Adrenal gland (tissue), 12 donors: ENCODE results near the gene CATSPER3. TPM values are rescaled to one million over a fixed set of nuclear protein-coding genes. Genes with fewer than 3 reads are reported as not detected.

Source experiments
- DNase-seq, 7 donors: peaks; one replicate each; pipeline ENCODE4 v3.0.0-alpha.2; 2019 to 2020
- H3K27ac ChIP-seq, 5 donors: fragments of 200-600 bp; sonication (generic) in 4 of 5; 1 replicate in 3 of 5; 2 replicates in 2 of 5; pipeline versions ENCODE4 v1.5.1 to v1.8.0; 2016 to 2020; ENCODE audit warnings: mild to moderate bottlenecking in 1 of 5
- H3K27me3 ChIP-seq: fragments of 200-600 bp; 2 replicates; pipeline ENCODE4 v1.8.0; 2021
- H3K36me3 ChIP-seq, 2 donors: fragments of 200-600 bp; replicated peaks in 1 of 2; 1 replicate in 1 of 2; 2 replicates in 1 of 2; pipeline versions ENCODE4 v1.5.1 to v1.8.0; 2018 to 2022
- H3K4me1 ChIP-seq, 2 donors: fragments of 200-600 bp; replicated peaks in 1 of 2; 1 replicate in 1 of 2; 2 replicates in 1 of 2; pipeline versions ENCODE4 v1.5.1 to v1.8.0; 2018 to 2021
- H3K4me3 ChIP-seq, 4 donors: fragments of 200-600 bp; sonication (generic) in 3 of 4; one replicate each; pipeline ENCODE4 v1.5.1; 2016 to 2018
- H3K9me3 ChIP-seq, 3 donors: fragments of 200-600 bp; sonication (generic) in 1 of 3; replicated peaks in 1 of 3; 1 replicate in 2 of 3; 2 replicates in 1 of 3; pipeline versions ENCODE4 v1.5.1 to v1.8.0; 2016 to 2021
- POLR2A ChIP-seq, 2 donors: fragments of 450-650 bp; IDR thresholded peaks; one replicate each; pipeline ENCODE4 v1.6.1; 2017; ENCODE audit warnings: antibody characterized with exemption in 2 of 2, mild to moderate bottlenecking in 2 of 2, moderate library complexity in 1 of 2
- WGBS, 4 donors: extraction: QIAGEN DNeasy Blood & Tissue Kit in 2 of 4; methylation state at CpG; one replicate each; pipeline versions ENCODE4 v1.1.5 to v1.1.7; 2013 to 2017; 5-methylcytosine and 5-hydroxymethylcytosine counted together
- intact Hi-C, 2 donors: fragments of 100-400 bp; cut with DNase I; formaldehyde crosslinking; loops; one replicate each; pipeline versions ENCODE4 v1.14.1 to v1.15.0; 2022 to 2023
- polyA plus RNA-seq, 3 donors: library from polyadenylated mRNA; stranded (reverse); fragments of 200-250 nt in 2 of 3; fragments of 350-450 nt in 1 of 3; fragmentation: Illumina TruSeq in 1 of 3; extraction: RNeasy Lipid Tissue Mini Kit (QIAGEN cat#74804) in 1 of 3; gene quantifications; one replicate each; pipeline ENCODE4 v1.2.3, GENCODE V29; 2013 to 2014
- total RNA-seq, 9 donors: library from RNA; depleted of rRNA in 4 of 9; stranded (reverse); fragments of >200 nt in 4 of 9; fragments of 120-200 nt in 1 of 9; fragmentation: NEBNext Ultra II Directional in 1 of 9; extraction: Animal tissue kit (Norgen Biotek cat#: 25700) in 1 of 9; gene quantifications; one replicate each; pipeline versions ENCODE4 v1.1.0 to v1.2.4, GENCODE V29; 2013 to 2023
- TF ChIP-seq, protein P1 (sequence below), 6 experiments: fragments of 450-650 bp in 4 of 6; fragments of 200-600 bp in 2 of 6; sonication (generic) in 1 of 6; IDR thresholded peaks; 1 replicate in 5 of 6; 2 replicates in 1 of 6; pipeline versions ENCODE4 v1.5.1 to v1.8.0; 2016 to 2021; ENCODE audit warnings: antibody characterized with exemption in 6 of 6, mild to moderate bottlenecking in 2 of 6, moderate library complexity in 1 of 6
- donor health status: healthy with polysubstance abuse.
- donor health status: Bipolar disorder and iron deficiency.
- donor health status: DM: yes; HTN: yes; CAD: no.
- donor health status: DM: no; HTN: no; CAD: no.
- donor health status: DM: no; HTN: no; CAD: no.
- donor health status: DM: yes; HTN: yes; CAD: no.

CATSPER3 gene
- total and polyA plus RNA-seq, 12 donors: 0.28 to 2.7 (median 0.80) TPM; not detected in 2

DNA sequence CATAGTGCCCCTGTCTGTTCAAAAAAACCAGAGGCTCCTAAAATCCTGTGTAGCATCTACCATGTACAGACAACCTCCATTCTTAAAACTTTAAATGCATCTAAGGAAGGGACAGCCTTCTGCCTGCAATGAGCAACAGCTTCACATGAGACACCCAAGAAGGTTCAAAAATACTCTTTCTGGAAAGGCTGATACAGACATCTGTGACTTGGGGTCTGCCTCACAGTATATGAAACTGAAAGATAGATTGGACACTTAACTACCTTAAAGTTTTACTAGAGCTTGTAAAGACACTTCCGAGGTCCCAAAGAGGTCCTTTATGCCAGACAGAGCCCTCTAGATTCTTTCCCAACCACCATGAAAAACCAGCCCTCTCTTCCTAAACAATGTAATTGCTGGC is 28.2 kb upstream of the CATSPER3 start:
- no peaks in the 10 kb centered on the region for H3K36me3 ChIP-seq
- no peak overlapping the region for H3K4me3 ChIP-seq
- H3K27me3 ChIP-seq: no peaks in the 10 kb centered on the region
- DNase-seq: no peak
- intact Hi-C loops: no loop called here
- no peaks in the 10 kb centered on the region for H3K9me3 ChIP-seq
- no peak overlapping the region for H3K27ac ChIP-seq
- H3K4me1 ChIP-seq: no peaks in the 10 kb centered on the region
- 94 to 100% (median 96%) methylated on average over 1 of the region's 1 CpG for WGBS, 4 donors
- TF ChIP-seq, protein P1, sequence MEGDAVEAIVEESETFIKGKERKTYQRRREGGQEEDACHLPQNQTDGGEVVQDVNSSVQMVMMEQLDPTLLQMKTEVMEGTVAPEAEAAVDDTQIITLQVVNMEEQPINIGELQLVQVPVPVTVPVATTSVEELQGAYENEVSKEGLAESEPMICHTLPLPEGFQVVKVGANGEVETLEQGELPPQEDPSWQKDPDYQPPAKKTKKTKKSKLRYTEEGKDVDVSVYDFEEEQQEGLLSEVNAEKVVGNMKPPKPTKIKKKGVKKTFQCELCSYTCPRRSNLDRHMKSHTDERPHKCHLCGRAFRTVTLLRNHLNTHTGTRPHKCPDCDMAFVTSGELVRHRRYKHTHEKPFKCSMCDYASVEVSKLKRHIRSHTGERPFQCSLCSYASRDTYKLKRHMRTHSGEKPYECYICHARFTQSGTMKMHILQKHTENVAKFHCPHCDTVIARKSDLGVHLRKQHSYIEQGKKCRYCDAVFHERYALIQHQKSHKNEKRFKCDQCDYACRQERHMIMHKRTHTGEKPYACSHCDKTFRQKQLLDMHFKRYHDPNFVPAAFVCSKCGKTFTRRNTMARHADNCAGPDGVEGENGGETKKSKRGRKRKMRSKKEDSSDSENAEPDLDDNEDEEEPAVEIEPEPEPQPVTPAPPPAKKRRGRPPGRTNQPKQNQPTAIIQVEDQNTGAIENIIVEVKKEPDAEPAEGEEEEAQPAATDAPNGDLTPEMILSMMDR (IDR thresholded peaks at IDR 0.05): no peak
- TF ChIP-seq POLR2A (IDR thresholded peaks at IDR 0.05): no peak

DNA sequence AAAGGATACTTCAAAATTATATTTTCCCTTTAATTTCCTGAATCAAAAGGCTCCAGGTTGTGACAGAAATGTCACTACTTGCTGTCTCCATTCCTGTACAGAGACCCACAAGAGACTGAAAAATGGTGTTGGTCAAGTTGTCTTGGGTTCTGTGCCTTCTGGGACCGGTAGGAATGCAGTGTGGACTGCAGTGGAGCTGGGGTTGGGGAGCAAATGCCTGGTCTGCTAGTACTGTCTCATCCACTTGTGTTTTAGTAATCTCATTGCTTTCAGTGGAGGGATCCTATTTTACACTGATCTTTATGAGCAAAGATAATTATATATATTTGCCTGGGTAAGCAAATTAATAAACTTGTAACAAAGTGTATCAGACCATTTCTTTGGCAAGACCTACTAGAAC is 24.2 kb upstream of the CATSPER3 start:
- WGBS, 4 donors: 80 to 92% (median 85%) methylated on average over 1 of the region's 1 CpG
- no peak for TF ChIP-seq POLR2A (IDR thresholded peaks at IDR 0.05)
- TF ChIP-seq, protein P1 (IDR thresholded peaks at IDR 0.05): no peak
- H3K27ac ChIP-seq: no peak overlapping the region

DNA sequence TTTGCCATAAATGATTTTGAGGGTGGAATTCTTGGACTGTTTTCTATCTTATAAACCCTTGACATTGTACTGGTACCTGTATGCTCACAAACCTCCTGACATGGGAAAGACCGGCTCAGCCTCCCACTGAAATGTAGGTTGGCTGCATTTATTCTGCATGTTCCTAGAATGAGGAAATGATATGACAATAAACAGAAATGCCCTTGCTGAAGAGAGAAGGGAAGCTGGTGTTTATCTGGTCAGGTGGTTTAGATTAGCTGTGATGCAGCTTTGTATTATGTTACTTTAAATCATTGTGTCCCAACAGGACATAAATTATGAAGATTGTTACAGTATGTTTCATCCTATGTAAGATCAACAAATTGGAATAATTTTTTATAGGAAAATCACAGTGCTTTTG is 23.1 kb upstream of the CATSPER3 start:
- no peaks in the 10 kb centered on the region for H3K27me3 ChIP-seq
- no peak overlapping the region for H3K4me3 ChIP-seq
- 71 to 82% (median 80%) methylated on average over 1 of the region's 1 CpG for WGBS, 4 donors
- TF ChIP-seq POLR2A (IDR thresholded peaks at IDR 0.05): no peak
- TF ChIP-seq, protein P1 (IDR thresholded peaks at IDR 0.05): no peak
- H3K9me3 ChIP-seq: no peaks in the 10 kb centered on the region
- no peak overlapping the region for H3K27ac ChIP-seq
- intact Hi-C loops: no loop called here
- H3K36me3 ChIP-seq: no peaks in the 10 kb centered on the region
- no peak for DNase-seq
- no peaks in the 10 kb centered on the region for H3K4me1 ChIP-seq

More for the DNA sequence above, 24.2 kb upstream of the CATSPER3 start:
- H3K36me3 ChIP-seq: no peaks in the 10 kb centered on the region
- H3K9me3 ChIP-seq: no peaks in the 10 kb centered on the region
- no peak for DNase-seq
- H3K4me3 ChIP-seq: no peak overlapping the region
- H3K4me1 ChIP-seq: no peaks in the 10 kb centered on the region
- intact Hi-C loops: no loop called here
- H3K27me3 ChIP-seq: no peaks in the 10 kb centered on the region

DNA sequence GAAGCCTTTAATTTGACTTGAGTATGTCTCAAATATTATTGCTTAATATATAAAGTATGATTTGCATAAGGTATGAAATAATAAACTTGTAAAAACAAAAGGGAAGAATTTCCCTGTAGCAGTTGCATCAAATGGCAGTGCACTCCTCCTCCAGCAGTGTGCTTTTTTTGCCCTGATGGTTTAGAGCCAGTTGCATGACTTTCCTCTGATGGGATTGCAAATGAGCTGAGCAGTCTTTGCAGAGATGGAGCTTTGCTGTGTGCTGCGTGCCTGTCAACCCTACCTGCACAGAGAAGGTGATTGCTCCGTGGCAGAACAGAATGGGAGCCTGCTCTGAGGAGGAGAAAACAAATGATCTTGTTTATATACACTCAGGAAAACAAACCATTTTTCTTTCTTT is 22.7 kb upstream of the CATSPER3 start:
- DNase-seq: no peak
- Histone ChIP-seq H3K27me3 (no peaks in the 10 kb centered on the region), H3K36me3 (no peaks in the 10 kb centered on the region), H3K4me1 (no peaks in the 10 kb centered on the region), H3K27ac (no peak overlapping the region), H3K9me3 (no peaks in the 10 kb centered on the region), H3K4me3 (no peak overlapping the region)
- intact Hi-C loops: no loop called here
- 80 to 92% (median 90%) methylated on average over 2 of the region's 2 CpGs for WGBS, 4 donors
- TF ChIP-seq POLR2A (IDR thresholded peaks at IDR 0.05): no peak
- TF ChIP-seq, protein P1 (IDR thresholded peaks at IDR 0.05): no peak
